B cell (primary cell): Measurements from ENCODE around the gene ERG.

Source experiments
- EZH2 ChIP-seq: IDR thresholded peaks from 2 replicates; pipeline ENCODE4 v1.6.1; 2012; ENCODE audit warnings: borderline replicate concordance, low read depth, mild to moderate bottlenecking, moderate library complexity, low read length; ENCODE audit not compliant: insufficient read depth, poor library complexity, severe bottlenecking
- TF ChIP-seq, protein P1 (sequence below): fragments of 200-600 bp; IDR thresholded peaks from one replicate; pipeline ENCODE4 v1.8.0; 2022; ENCODE audit warnings: antibody characterized with exemption, mild to moderate bottlenecking

DNA sequence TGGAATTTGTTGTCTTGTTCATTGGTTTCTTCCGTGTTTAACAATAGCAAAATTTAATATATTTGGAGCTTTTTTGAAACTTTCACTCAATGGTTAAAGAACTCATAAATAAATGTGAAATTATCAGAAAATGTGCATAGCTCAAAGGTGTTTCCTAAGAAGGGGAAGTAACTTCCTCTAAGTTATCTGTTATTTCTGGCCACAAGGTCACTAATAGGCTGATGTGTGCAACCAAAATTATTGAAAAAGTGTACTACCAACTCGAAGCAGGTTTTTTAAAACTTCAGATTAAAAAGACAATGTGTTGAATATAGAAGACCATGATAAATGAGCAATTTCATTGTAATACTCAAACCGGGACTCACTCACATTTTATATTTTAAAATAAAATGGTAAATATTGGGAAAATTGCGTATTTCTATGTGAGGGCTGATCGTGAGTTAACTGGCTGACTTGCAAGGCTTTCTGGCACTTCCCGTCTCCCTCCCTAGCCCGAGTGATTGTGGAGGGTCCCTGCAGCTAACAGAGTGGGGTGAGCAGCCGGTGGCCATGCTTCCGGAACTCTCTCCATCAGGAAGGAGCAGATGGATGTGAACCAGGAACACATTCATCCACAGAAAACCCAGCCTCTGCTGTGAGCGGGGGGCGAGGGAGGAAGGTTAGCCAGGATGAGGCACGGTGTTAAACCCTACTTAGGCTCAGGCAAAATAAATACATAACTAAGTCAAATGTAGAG, 96.9 kb downstream of the ERG start:
- TF ChIP-seq EZH2, result no peak
- TF ChIP-seq, protein P1, sequence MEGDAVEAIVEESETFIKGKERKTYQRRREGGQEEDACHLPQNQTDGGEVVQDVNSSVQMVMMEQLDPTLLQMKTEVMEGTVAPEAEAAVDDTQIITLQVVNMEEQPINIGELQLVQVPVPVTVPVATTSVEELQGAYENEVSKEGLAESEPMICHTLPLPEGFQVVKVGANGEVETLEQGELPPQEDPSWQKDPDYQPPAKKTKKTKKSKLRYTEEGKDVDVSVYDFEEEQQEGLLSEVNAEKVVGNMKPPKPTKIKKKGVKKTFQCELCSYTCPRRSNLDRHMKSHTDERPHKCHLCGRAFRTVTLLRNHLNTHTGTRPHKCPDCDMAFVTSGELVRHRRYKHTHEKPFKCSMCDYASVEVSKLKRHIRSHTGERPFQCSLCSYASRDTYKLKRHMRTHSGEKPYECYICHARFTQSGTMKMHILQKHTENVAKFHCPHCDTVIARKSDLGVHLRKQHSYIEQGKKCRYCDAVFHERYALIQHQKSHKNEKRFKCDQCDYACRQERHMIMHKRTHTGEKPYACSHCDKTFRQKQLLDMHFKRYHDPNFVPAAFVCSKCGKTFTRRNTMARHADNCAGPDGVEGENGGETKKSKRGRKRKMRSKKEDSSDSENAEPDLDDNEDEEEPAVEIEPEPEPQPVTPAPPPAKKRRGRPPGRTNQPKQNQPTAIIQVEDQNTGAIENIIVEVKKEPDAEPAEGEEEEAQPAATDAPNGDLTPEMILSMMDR, result no peak
